Neural progenitor cell (in vitro differentiated cells): ENCODE data around the gene GPM6B.

Experiments used
- CTCF ChIP-seq: fragments of 200-600 bp; sonication (generic); IDR thresholded peaks from 2 replicates; pipeline ENCODE4 v1.5.1; 2017; ENCODE audit warnings: antibody characterized with exemption, mild to moderate bottlenecking
- EZH2 ChIP-seq: fragments of 200-600 bp; sonication (generic); IDR thresholded peaks from 2 replicates; pipeline ENCODE4 v1.6.1; 2017; ENCODE audit warnings: antibody characterized with exemption, mild to moderate bottlenecking, moderate library complexity

DNA sequence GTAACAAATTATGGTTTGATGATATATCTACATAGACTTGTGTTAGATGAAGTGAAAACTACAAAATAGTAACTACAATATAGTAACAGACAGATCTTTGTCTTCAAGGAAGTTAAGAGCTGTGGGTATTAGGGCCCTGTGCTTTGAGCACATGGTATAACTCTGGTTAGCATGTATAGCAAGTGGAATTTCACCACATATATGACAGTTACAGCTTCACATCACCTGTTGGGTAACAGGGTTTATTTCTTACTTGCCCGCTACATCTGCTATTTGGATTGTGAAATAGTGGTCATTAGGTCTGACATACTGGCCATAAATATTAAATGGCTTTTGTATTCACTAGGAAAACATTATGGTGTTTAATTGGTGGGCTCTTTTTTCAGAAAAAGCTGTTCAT is 62.1 kb downstream of the GPM6B start:
- TF ChIP-seq CTCF (no peak), EZH2 (no peak)
